HCT116 (cell line): Measurements from ENCODE around the gene NPC2. TPM values are rescaled to one million over a fixed set of nuclear protein-coding genes. Genes with fewer than 3 reads are reported as not detected.

ENCODE experiments used
- ATAC-seq: fragments of 200-7000 bp; cut with Tn5 transposase; 2 replicates; pipeline ENCODE4 v1.9.1; 2020; ENCODE audit warnings: mild to moderate bottlenecking, moderate library complexity
- BruUV-seq: library from RNA; stranded (reverse); fragments of 400-500 nt; replicated peaks from 2 replicates; lab custom pipeline; 2021; lab: Mats Ljungman, UMichigan
- CTCF ChIA-PET: fragments of 300-600 bp; sonication (Branson Sonifier 250); formaldehyde crosslinking; loops from one replicate; lab custom pipeline; 2021; ENCODE audit warnings: antibody characterized with exemption; lab: Charles Lee
- POLR2A ChIA-PET: fragments of 300-600, 350-600 bp; sonication (Branson Sonifier 250); formaldehyde crosslinking; loops from one replicate; lab custom pipeline; 2021; ENCODE audit warnings: antibody characterized with exemption; lab: Charles Lee
- RAD21 ChIA-PET, 2 experiments: fragments of 300-600 bp; sonication (Branson Sonifier 250); formaldehyde crosslinking; loops; one replicate each; lab custom pipeline; 2023; ENCODE audit warnings: low total read pairs in 2 of 2; ENCODE audit not compliant: uncharacterized antibody in 2 of 2, unreplicated experiment in 2 of 2, low non-redundant PET in 1 of 2; lab: Charles Lee
- DNase-seq: peaks from one replicate; pipeline ENCODE4 v3.0.0-alpha.2; 2010; ENCODE audit warnings: low read depth, low spot score
- H2AFZ ChIP-seq: fragments of 200-600 bp; shearing (Covaris generic), sonication (generic); 2 replicates; pipeline ENCODE4 v1.6.1; 2017; ENCODE audit warnings: low read depth, mixed run types, mixed read lengths, antibody characterized with exemption, low read length; ENCODE audit not compliant: poor library complexity, severe bottlenecking
- H3K27ac ChIP-seq: 2 replicates; pipeline ENCODE4 v1.5.1; 2012; ENCODE audit warnings: low read depth, low read length
- H3K27me3 ChIP-seq: fragments of 200-600 bp; sonication (generic); 2 replicates; pipeline ENCODE4 v1.6.1; 2016; ENCODE audit warnings: mixed run types, low read length, mixed read lengths; ENCODE audit not compliant: insufficient read depth
- H3K36me3 ChIP-seq, 2 experiments: fragments of 200-500 bp in 1 of 2; fragments of 200-600 bp in 1 of 2; sonication (Bioruptor generic) in 1 of 2; sonication (generic) in 1 of 2; 2 replicates each; pipeline versions ENCODE4 v1.5.1 to v1.6.1; 2014 to 2016; ENCODE audit warnings: low read length in 2 of 2, inconsistent platforms in 1 of 2, mixed read lengths in 1 of 2, mixed run types in 1 of 2; ENCODE audit not compliant: insufficient read depth in 2 of 2, control insufficient read depth in 1 of 2
- H3K4me1 ChIP-seq, 2 experiments: fragments of 200-600 bp in 1 of 2; sonication (generic) in 1 of 2; 2 replicates each; pipeline versions ENCODE4 v1.5.1 to v1.6.1; 2012 to 2017; ENCODE audit warnings: low read length in 2 of 2, inconsistent platforms in 1 of 2, mild to moderate bottlenecking in 1 of 2, mixed read lengths in 1 of 2, mixed run types in 1 of 2, moderate library complexity in 1 of 2; ENCODE audit not compliant: insufficient read depth in 2 of 2, control insufficient read depth in 1 of 2
- H3K4me2 ChIP-seq: fragments of 200-600 bp; sonication (generic); 2 replicates; pipeline ENCODE4 v1.6.1; 2017; ENCODE audit warnings: mixed run types, low read length, mixed read lengths
- H3K4me3 ChIP-seq, 2 experiments: fragments of 200-600 bp in 1 of 2; sonication (generic) in 1 of 2; replicated peaks in 1 of 2; 2 replicates each; pipeline ENCODE4 v1.5.1; 2011 to 2016; ENCODE audit warnings: low read length in 2 of 2, control low read depth in 1 of 2, low read depth in 1 of 2, mild to moderate bottlenecking in 1 of 2, mixed read lengths in 1 of 2, mixed run types in 1 of 2
- H3K79me2 ChIP-seq: fragments of 200-600 bp; sonication (generic); 2 replicates; pipeline ENCODE4 v1.6.1; 2017; ENCODE audit warnings: mild to moderate bottlenecking, mixed run types, low read length, moderate library complexity, mixed read lengths; ENCODE audit not compliant: insufficient read depth
- H3K9ac ChIP-seq: fragments of 200-600 bp; sonication (generic); 2 replicates; pipeline ENCODE4 v1.6.1; 2016; ENCODE audit warnings: low read length, mixed read lengths
- H3K9me2 ChIP-seq: fragments of 200-600 bp; sonication (generic), shearing (Covaris generic); 2 replicates; pipeline ENCODE4 v1.6.1; 2017; ENCODE audit warnings: mixed run types, mild to moderate bottlenecking, moderate library complexity; ENCODE audit not compliant: insufficient read depth
- H3K9me3 ChIP-seq, 2 experiments: fragments of 200-500 bp in 1 of 2; fragments of 200-600 bp in 1 of 2; sonication (Bioruptor generic) in 1 of 2; sonication (generic) in 1 of 2; 2 replicates each; pipeline ENCODE4 v1.6.1; 2014 to 2017; ENCODE audit warnings: low read length in 2 of 2, mixed read lengths in 2 of 2, inconsistent platforms in 1 of 2, low read depth in 1 of 2, mild to moderate bottlenecking in 1 of 2, mixed run types in 1 of 2, moderate library complexity in 1 of 2; ENCODE audit not compliant: control insufficient read depth in 1 of 2, insufficient read depth in 1 of 2
- H4K20me1 ChIP-seq: fragments of 200-600 bp; sonication (generic), shearing (Covaris generic); 2 replicates; pipeline ENCODE4 v1.6.1; 2017; ENCODE audit warnings: mixed run types, mild to moderate bottlenecking, moderate library complexity; ENCODE audit not compliant: insufficient read depth
- ATF3 ChIP-seq: IDR thresholded peaks from 2 replicates; pipeline ENCODE4 v1.6.1; 2012
- EGR1 ChIP-seq: IDR thresholded peaks from 2 replicates; pipeline ENCODE4 v1.6.1; 2012; ENCODE audit warnings: low read depth
- EZH2 ChIP-seq: fragments of 200-600 bp; sonication (generic); IDR thresholded peaks from 2 replicates; pipeline ENCODE4 v1.6.1; 2017; ENCODE audit warnings: antibody characterized with exemption, mixed run types
- SRF ChIP-seq: IDR thresholded peaks from 2 replicates; pipeline ENCODE4 v1.6.1; 2012; ENCODE audit warnings: low read depth
- intact Hi-C: fragments of 100-400 bp; cut with micrococcal nuclease; formaldehyde crosslinking; loops from 2 replicates; pipeline ENCODE4 v1.10.0; 2022
- total RNA-seq: library from RNA; stranded (reverse); gene quantifications from one replicate; pipeline ENCODE4 v1.2.1, GENCODE V29; 2021; ENCODE audit not compliant: unreplicated experiment
- TF ChIP-seq, protein P1 (sequence below), 3 experiments: fragments of 200-600 bp in 1 of 3; sonication (generic) in 1 of 3; IDR thresholded peaks in 2 of 3; conservative IDR thresholded peaks in 1 of 3; 2 replicates each; pipeline ENCODE4 v1.5.1; 2012 to 2017; ENCODE audit warnings: low read depth in 2 of 3, low read length in 2 of 3, antibody characterized with exemption in 1 of 3, borderline replicate concordance in 1 of 3, control low read depth in 1 of 3, mild to moderate bottlenecking in 1 of 3, mixed read lengths in 1 of 3, mixed run types in 1 of 3, moderate library complexity in 1 of 3; ENCODE audit not compliant: insufficient read depth in 1 of 3

Gene NPC2
- total RNA-seq, 1 experiment from 2014 or later = 105 TPM

DNA sequence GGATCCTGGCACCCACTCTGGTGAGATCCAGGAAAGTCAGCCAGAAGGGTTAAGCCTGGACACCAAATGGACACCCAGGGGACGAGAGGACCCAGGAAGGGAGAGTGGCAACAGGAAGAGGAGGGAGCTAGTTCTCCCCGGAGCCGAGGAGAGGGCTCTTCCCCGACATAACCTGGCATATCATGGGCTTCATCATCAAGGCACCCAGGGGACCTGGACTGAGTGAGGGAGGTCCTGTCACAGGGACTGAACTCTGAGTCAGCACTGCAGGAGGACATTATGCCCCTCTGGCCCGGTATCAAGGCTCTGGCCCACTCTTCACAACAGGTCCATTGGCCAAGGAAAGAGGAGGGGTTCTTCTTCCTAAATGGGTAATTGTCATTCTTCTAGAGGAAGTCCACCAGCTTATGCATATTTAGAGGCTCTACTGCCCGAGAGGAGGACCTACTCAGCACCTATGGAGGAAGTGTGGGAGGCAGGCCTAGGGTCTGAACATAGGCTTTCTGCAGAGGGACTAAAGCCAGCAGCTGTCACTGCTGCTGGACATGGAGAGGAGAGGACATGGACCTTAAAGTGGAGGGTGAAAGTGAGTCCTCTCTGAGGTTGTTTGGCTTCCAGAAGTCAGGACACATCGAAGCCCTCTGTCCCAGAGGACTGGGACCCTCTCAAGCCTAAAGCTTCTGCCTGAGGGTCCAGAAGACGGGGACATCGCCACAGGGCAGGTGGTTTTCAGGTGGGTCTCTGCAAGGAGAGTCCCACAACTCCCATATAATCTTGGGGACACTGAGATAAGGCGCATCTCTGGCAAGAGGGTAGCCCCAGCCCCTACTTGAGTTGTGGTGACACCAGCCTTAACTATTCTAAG is 19.1 kb upstream of the NPC2 start:
- intact Hi-C loops = no loop called here
- no peak for TF ChIP-seq EZH2
- TF ChIP-seq, protein P1, sequence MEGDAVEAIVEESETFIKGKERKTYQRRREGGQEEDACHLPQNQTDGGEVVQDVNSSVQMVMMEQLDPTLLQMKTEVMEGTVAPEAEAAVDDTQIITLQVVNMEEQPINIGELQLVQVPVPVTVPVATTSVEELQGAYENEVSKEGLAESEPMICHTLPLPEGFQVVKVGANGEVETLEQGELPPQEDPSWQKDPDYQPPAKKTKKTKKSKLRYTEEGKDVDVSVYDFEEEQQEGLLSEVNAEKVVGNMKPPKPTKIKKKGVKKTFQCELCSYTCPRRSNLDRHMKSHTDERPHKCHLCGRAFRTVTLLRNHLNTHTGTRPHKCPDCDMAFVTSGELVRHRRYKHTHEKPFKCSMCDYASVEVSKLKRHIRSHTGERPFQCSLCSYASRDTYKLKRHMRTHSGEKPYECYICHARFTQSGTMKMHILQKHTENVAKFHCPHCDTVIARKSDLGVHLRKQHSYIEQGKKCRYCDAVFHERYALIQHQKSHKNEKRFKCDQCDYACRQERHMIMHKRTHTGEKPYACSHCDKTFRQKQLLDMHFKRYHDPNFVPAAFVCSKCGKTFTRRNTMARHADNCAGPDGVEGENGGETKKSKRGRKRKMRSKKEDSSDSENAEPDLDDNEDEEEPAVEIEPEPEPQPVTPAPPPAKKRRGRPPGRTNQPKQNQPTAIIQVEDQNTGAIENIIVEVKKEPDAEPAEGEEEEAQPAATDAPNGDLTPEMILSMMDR (IDR thresholded peaks at IDR 0.05 in 2 of 3, conservative IDR thresholded peaks at IDR 0.05 in 1 of 3; ENCODE audit: borderline replicate concordance in 1 of 3, insufficient read depth in 1 of 3, low read depth in 2 of 3, low read length in 2 of 3) = no peak
- no peak for TF ChIP-seq ATF3
- TF ChIP-seq EGR1 = no peak
- TF ChIP-seq SRF = no peak
- no TSS peak for BruUV-seq

More for the DNA sequence above, 19.1 kb upstream of the NPC2 start:
- H3K4me3 ChIP-seq = no peak overlapping the region
- POLR2A ChIA-PET = no interaction called here
- no peaks in the 10 kb centered on the region for H3K36me3 ChIP-seq
- no peaks in the 10 kb centered on the region for H4K20me1 ChIP-seq
- RAD21 ChIA-PET = no interaction called here
- peaks cover 4 to 29% of the 10 kb centered on the region in 2 experiments for H3K4me1 ChIP-seq
- H3K9me3 ChIP-seq = no peaks in the 10 kb centered on the region
- ATAC-seq (no peak), DNase-seq (no peak)
- H3K27ac ChIP-seq = no peak overlapping the region
- H3K9ac ChIP-seq = no peak overlapping the region
- no peaks in the 10 kb centered on the region for H3K27me3 ChIP-seq
- H3K4me2 ChIP-seq = no peak overlapping the region
- CTCF ChIA-PET = no interaction called here
- no peak overlapping the region for H2AFZ ChIP-seq
- H3K79me2 ChIP-seq = no peaks in the 10 kb centered on the region
- H3K9me2 ChIP-seq = no peaks in the 10 kb centered on the region
